Left ventricle myocardium superior (tissue), 1 donor: ENCODE results near the gene MED20. TPM values are rescaled to one million over a fixed set of nuclear protein-coding genes. Genes with fewer than 3 reads are reported as not detected.

Experiments used
- ATAC-seq: fragments of 200-7000 bp; cut with Tn5 transposase; one replicate; pipeline ENCODE4 v1.9.1; 2020; ENCODE audit warnings: mild to moderate bottlenecking, moderate library complexity
- DNase-seq: peaks from one replicate; pipeline ENCODE4 v3.0.0-alpha.2; 2020
- intact Hi-C: fragments of 100-400 bp; cut with micrococcal nuclease; formaldehyde crosslinking; loops from one replicate; pipeline ENCODE4 v1.11.0; 2022
- total RNA-seq: library from RNA; stranded (reverse); fragmentation: NEBNext Ultra II Directional; extraction: Animal tissue kit (Norgen Biotek cat#: 25700); gene quantifications from one replicate; pipeline ENCODE4 v1.2.1, GENCODE V29; 2021
- donor health status: DM: no; HTN: yes; CAD: no; lungs with severe emphysema.

MED20 gene
- total RNA-seq, 1 donor from 2014 or later, result 18.7 TPM

DNA sequence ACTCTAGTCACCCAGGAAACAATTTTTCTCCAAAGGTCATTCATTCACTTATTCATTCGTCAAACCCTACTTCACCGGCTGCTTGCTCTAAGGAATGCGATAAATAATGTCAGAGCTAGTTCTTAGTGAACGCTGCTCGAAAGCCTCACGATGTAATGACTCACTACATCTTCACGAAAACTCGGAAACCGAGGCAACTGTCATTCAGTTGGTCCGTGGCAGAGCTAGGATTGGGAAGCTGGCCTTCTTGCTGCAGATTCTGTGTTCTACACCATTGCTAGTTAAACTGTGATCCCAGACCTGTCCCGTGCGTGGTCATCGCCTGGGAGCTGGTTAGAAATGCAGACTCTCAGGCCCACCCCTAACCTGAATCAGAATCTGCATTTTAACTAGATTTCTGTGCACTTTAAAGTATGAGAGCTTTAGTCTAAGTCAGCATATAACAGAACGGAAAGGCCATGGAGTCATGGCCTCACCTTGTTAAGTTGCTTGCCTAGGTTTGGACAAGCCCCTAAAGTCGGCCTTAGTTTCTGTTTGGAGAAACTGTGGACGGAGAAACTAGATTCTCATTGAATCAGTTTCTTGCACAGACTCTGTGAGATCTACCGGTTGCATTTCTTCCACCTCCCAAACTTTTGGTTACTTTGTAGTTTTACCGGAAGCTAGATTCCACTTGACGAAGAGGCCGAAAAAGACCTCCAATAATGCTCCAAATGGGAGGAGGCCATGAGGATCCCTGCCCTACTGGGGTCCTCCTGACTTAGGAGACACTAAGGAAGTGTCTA is 21.3 kb upstream of the MED20 start:
- ATAC-seq (no peak), DNase-seq (no peak)
- intact Hi-C loops, result loop anchor here (5.0 kb wide), 1 partner anchor 105 kb away; no protein-coding TSS in a partner anchor

DNA sequence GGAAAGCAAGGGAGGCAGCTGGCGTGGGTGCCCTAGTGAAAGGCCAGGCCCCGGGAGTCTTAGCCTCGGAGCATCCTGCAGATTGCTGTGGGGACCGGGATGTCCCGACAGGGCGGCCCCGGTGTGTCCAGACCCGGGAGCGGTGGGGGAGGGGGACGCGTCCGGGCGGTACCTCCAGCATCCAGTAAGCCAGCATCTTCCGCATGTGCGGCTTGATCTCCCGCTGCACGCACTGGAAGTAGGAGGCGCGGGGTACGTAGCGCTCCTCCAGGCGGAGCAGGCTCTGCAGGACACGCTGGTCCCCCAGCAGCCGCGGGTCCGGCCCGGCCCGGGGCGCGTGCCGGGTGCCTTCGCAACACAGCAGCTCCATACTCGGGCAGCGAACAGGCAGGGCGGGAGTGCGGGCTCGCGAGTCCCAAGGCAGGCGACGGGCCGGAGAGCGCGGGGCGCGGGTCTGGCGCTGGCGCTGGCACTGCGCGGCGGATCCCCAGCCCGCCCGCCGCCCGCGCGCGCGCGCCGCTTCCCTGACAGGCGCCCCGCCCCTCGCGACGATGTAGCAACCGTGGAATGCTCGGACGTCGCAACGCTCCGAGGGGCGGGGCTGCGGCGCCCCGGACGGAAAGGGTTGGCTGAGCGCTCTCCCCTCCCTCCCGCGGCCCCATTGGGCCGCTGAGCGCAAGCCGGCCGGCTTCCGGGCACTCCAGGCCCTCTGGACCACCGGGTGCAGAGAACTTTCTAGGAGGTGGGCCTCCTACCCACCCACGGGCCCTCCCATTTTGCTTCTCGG is 20.5 kb upstream of the MED20 start, which contains the start of gene CCND3:
TSS of gene CCND3 (minus strand) at position 529 of the 787 bp plus-strand sequence. CDS start at position 370, 159 bp downstream.
- DNase-seq (peak; percentile 97), ATAC-seq (peak; percentile 92)
- intact Hi-C loops, result loop anchor here (5.0 kb wide), 1 partner anchor 106 kb away; no protein-coding TSS in a partner anchor

DNA sequence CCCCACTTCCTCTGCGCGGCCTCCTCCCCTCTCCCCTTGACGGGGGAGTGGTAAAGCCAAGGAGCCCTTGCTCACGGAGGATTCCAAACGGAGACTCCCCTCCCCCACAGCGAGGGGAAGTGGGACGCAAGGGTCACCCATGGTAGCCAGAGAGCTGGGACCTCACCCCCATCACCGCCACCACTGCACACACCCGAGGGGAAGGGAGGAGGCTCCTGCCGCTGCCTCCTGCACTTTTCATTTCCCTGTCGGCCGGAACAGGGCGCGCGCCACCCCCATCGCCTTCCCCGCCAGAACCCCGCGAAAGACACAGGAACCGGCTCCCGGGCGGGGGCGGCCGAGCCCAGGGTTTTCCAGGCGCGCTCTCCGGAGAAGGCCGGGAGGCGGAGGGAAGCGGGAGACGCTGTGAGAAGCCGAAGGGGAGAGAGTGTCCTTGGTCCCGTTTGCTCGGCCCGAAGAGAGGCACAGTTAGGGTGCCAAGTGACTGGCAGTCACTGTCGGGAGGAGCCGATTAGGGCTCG is 19.9 kb upstream of the MED20 start:
- intact Hi-C loops, result loop anchor here (5.0 kb wide), 1 partner anchor 106 kb away; no protein-coding TSS in a partner anchor
- ATAC-seq (peak; percentile 38), DNase-seq (peak; percentile 77)

DNA sequence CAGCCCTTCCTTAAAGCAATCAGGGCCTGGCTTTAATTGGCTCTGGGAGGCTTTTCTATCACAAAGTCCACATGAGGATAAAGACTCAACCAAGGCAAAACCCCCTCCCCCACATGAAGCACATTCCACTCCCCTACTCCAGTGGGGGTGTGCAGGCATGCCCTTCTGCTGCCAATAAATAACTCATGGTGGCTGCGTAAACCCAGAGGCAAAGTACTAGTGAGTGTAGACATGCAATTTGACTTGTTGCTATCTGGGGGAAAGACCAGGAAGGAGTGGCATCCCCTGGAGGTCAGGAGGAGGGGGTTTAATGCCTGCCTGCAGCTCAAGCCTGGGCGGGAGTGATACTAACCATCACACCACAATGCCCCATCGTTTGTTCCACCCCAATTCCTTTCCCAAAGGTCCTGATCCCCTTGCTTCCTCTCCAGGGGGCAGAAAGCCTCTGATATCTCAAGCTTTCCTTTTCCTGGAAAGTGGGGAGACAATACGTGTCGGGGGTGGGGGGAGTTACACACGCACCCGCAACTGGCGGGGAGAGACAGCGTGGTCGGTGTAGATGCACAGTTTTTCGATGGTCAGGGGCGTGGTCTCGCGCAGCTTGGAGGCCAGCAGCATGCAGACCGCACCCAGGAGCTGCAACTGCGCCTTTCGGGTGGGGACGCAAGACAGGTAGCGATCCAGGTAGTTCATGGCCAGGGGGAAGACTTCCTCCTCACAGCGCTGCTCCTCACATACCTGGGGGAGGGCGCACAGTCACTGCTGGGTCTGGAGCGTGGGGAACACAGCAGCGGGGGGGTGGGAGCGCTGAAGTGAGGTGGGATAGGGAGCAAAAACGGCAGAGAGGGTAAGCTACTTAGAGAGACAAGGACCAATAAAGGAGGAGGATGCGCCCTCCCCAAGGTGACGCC is 19.2 kb upstream of the MED20 start:
- intact Hi-C loops, result loop anchor here (5.0 kb wide), 1 partner anchor 107 kb away; no protein-coding TSS in a partner anchor
- DNase-seq, result peak; percentile 37
- no peak for ATAC-seq

DNA sequence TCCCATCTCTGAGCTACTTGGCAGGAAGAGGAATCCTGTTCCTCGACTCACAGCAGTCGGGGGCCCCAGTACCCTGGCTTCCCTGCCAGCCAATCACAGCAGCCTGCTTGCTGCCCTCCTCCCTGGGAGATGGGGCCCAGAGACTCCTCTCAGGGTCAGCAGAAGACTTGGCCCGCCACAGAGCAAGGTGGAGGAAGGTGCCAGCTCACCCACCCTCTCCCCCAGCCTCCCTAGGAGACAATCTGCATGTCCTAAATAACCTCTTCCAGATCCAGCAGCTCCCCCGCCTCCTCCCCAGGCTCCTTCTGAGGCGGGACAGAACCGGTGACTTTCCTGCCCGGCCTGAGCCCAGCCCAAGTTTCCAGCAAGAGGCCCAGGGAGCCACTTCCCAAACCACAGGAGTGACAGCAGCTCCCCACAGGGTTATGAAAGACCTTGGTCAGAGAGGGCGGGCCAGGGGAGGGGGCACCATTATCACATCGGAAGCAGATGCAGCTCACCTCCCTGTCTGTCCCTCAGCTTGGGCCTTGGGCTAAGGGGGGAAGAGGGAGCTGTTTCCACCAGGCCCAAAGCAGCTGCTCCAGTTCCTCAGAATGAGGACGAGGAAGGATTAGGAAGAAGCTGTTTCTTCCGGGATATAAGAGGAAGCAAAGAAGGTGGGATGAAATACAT is 18.4 kb upstream of the MED20 start:
- peak; percentile 54 for DNase-seq
- no peak for ATAC-seq
- intact Hi-C loops, result no loop called here

DNA sequence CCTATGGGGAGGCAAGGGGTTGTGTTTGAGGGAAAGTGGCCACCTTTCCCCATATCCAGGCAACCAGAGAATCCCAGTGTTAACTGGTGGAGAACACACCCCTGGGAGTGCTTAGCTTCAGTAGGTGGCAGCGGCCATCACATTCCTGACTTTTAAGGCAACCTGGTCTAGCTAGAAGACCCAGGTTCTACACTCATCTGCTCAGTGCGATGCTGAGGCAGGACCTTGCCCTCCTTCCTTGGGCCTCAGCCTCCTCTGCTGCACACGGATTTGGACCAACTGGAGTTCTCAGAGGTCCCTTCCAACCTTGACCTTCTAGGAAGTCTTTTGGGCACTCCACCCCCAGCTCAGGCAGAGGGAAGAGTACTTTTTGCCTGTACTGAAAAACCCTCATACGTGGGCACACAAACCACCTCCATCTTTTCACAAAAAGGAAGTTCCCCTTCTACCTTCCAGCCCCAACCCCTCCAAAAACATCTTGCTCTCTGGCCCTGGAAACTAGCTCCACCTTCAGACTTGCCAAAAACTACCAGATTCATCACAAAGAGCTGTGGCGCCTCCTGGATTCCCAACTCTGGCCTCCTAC is 17.7 kb upstream of the MED20 start:
- DNase-seq (no peak), ATAC-seq (no peak)
- intact Hi-C loops, result no loop called here

DNA sequence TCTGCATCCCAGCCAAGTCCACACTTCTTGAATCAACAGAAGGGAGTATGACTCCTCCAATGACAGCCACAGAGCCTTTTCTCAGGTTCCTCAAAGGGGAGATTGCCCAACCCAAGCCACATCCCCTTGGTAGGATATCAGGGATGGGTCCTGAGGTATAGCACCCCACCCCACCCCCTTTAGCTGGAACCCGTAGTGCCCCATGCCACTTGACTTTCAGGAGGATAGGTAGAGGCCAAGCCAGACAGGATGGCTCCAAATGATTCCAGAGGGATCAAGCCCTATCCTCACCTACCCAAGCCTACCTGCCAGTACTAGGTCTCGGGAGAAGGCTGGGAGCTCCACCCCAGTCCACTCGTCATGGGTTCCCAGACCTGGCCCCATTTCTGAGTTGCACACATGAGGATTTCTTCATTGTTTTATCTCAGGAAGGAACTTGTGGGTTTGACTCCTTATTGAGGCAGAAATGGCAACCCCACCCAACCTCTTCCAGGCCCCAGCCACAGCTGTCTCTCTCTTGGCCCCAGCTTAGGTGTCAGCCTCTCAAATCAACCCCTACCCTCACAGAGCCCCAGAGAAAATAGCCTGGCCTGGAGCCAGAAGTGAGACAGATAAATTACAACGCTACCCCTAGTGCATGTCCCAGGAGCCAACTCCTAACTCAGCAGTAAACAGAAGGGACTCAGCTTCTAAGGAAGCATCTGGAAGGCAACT is 17.1 kb upstream of the MED20 start:
- ATAC-seq, result peak; percentile 1
- peak; percentile 36 for DNase-seq
- intact Hi-C loops, result no loop called here

DNA sequence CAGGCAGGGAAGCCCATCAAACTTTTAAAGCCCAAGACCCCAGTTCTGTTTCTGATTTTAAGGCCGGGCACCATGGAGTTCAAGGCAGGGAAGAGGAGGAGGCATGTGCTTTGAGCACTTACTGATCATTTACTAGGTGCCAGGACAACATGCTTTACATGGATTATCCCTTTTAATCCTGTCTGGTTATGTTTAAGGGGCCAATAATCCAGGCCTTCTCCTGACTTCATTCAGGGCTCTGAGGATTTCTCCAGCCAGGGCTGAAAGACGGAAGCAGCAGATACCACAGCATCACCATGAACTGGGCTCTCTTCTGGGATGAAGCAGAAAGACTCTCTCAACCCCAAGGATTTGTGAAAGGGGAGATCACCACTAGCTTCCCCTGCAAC is 16.5 kb upstream of the MED20 start:
- DNase-seq (no peak), ATAC-seq (no peak)
- intact Hi-C loops, result no loop called here

DNA sequence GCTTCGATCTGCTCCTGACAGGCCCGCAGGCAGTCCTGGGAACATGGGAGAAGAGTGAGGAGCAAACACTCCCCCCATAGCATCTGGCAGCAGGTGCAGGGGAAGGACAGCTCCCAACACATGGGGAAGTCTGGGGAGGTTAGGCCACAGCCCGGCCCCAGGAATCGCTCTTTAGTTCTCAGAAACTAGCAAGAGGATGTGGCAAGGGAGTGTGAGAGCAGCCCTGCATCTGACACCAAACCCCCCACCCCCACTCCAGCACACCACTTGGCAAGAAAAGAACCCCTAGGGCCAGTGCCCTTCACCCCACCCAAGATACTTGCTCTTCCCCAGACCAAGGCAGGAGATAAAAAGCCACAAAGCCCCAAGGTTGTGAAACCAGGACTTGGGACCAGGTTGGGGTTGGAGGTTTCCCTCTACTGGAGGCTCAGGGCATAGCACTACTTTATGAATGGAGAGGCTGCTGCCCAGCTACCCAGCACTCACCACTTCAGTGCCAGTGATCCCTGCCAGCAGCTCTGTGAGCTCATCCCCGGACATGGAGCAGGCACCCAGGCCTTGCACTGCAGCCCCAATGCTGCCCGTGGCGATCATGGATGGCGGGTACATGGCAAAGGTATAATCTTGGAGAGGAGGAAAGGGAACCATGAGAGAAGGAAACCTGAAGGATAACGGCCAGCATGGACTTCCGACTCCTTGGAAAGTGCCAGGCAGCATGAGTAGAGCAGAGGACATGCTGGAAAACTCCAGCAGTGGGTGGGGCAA is 15.3 kb upstream of the MED20 start:
- intact Hi-C loops, result no loop called here
- DNase-seq, result peak; percentile 81

DNA sequence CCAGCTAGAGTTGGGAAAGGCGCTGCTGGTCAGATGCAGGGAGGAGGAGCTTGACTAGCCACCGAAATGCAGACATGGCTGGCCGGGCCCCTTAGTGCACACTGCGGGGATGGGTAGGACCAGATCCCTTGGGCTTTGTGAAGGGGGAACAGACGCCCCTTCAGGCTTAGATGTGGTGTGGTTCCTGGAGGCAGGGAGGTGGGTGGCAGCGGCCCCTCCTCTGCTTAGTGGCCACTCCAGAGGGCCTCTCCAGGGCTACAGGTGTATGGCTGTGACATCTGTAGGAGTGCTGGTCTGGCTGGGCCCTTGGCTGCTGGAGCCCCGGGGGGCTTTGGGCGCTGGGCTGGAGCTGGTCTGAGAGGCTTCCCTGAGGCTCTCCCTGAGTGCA is 14.7 kb upstream of the MED20 start:
- ATAC-seq (no peak), DNase-seq (no peak)
- intact Hi-C loops, result no loop called here

More for the DNA sequence above, 15.3 kb upstream of the MED20 start:
- peak; percentile 74 for ATAC-seq

DNA sequence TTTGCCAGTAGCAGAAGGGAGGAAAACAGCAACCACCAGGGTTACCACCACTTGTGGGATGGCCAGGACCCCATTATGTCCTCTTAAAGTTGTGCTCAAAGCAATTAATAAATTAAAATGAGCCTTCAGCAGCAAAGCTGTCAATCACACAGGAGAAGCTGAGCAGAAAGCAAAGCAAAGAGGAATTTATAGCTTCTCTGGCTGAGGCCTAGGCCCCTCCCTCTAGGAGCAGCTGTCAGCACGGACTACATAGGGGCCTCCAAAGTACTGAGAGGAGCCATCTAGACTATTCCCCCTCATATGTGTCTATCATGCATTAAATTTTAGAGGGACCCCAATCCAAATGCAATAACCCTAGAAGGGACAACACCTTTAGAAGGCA is 14.2 kb upstream of the MED20 start:
- intact Hi-C loops, result no loop called here
- no peak for ATAC-seq
- DNase-seq, result no peak

DNA sequence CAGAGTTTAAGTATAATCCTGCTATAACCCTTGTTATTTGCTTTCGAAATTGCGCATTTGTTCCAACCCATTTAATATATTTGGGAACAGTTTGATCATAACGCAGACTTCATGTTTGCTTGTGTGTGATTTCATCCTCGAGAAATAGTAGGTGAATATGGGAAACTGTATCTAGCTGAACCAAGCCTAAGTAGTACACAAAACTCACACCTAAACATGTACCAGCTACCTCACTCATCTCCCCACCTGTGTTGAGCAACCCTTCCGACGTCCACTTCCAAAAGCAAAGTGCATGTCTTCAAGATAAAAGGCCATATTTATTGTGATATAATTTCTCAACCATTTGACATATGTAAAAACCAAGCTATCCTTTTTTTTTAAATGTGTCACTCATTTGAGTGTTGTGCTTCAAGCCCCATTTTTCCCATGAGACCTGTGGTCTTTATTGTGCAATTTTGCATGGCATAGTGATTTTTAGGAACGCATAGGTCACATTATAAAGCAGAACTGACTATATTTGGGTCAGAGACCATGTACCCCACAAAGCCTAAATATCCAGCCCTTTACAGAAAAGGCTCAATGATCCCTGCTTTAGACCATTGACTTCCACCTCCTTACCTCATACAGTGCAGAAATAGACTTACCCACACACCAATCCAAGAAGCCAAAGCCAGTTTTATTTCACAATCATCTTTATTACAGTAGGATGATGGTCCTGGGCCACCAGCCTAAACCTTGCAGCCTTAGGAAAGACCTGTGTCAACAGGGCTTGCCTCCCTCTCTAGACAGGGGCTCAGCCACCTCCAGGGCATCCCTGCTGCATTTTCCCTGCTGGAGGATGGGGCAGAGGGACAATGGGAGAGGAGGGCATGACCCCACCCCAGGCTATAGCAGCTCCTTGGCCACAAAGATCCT is 13.6 kb upstream of the MED20 start:
- intact Hi-C loops, result no loop called here
- ATAC-seq, result no peak

DNA sequence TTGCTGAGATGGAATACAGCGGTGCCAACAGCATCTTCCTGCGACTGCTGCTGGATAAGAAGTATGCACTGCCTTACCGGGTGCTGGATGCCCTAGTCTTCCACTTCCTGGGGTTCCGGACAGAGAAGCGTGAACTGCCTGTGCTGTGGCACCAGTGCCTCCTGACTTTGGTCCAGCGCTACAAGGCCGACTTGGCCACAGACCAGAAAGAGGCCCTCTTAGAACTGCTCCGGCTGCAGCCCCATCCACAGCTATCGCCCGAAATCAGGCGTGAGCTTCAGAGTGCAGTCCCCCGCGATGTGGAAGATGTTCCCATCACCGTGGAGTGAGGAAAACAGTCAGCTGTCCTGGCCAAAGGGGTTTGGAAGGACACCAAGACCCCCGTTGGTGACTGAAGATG is 11.4 kb upstream of the MED20 start:
- no peak for DNase-seq
- intact Hi-C loops, result no loop called here
- no peak for ATAC-seq

More for the DNA sequence above, 13.6 kb upstream of the MED20 start:
- DNase-seq, result no peak

DNA sequence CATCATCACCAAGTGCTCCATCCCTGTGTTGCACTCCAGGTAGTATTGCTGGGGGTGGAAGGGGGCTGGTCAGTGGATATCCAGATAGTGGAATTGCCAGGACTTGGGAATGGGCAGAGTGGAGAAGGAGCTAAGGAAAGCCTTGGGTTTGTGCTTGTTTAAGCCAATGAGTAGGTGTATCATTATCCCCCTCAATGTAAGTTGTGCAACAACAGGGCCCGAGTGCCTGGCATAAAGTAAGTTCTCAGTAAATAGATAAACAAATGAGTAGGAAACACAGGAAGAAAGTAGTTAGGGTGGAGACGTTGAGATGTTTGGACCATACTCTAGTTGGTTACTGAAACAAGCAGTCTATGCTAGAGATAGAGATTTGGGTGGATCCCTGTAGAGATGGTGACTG is 10.9 kb upstream of the MED20 start:
- ATAC-seq, result no peak
- no peak for DNase-seq
- intact Hi-C loops, result no loop called here

DNA sequence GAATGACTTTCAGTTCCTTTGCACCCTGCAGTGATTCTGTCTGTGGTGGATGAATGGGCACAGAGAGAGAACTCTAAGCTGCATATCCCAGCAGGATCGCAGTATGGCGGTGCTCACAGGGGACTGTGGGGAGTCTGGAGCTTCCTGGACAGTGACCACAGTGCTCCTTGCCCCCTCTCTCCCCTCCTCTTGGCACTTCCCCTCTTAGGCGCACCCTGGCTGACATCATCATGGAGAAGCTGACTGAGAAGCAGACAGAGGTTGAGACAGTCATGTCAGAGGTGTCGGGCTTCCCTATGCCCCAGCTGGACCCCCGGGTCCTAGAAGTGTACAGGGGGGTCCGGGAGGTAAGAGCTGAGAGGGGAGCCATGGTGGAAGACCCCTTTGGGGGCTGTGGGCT is 9.0 kb upstream of the MED20 start:
- DNase-seq, result no peak
- intact Hi-C loops, result no loop called here
- no peak for ATAC-seq

DNA sequence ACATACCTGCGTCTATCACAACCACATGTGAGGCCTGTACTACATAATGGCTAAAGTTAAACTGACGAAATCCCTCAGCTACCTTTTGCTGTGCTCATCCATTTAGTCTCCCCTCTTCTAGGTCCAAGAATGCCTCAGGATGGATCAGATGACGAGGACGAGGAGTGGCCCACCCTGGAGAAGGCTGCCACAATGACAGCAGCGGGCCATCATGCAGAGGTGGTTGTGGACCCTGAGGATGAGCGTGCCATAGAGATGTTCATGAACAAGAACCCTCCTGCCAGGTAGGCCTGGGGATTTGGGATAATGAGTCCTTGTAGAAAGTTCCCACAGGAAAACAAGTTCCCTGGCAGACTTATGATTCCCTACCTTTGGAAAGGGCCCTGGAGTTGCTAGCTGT is 6.3 kb upstream of the MED20 start:
- DNase-seq (no peak), ATAC-seq (no peak)
- intact Hi-C loops, result no loop called here
